ENCODE data around the gene ABHD18.
"Not testable (repeated sequence)": the region's sequence is repeated elsewhere in the genome, so short reads cannot be mapped to it uniquely, and the experiment has no call there.

ABHD18 gene

DNA sequence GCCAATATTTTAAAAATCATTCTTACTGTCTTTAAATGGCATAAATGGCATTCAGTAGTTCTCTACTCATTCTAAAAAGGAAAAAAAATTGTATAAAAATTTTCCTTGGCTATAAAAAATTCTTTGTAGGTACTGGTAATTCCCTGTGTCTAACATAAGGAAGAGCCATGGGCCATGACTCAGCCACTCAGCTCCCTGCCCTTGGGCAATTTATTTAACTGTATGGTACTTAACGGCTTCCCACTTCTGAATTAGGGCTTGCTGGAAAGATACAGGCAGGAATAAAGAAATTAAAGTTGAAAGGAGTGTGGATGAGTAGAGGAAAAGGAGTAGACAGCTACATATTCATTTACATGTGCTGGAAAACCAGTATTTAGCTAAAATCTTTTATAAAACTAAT, 30.6 kb downstream of the ABHD18 start:
- DNase-seq, result no peak

DNA sequence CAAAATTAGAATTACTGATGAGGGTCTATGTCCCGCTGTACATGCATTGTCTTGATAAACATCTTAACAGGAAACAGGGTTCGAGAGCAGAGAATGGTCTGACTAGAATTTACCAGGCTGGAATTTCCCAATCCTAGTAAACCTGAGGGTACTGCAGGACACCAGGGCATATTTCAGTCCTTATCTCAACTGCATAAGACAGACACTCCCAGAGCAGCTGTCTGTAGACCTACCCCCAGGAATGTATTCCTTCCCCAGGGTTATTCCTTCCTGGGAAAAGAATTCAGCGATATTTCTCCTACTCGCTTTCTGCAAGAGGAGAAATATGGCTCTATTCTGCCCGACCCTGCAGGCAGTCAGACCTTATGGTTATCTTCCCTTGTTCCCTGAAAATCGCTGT, 31.3 kb downstream of the ABHD18 start:
- DNase-seq, result not testable (repeated sequence)

DNA sequence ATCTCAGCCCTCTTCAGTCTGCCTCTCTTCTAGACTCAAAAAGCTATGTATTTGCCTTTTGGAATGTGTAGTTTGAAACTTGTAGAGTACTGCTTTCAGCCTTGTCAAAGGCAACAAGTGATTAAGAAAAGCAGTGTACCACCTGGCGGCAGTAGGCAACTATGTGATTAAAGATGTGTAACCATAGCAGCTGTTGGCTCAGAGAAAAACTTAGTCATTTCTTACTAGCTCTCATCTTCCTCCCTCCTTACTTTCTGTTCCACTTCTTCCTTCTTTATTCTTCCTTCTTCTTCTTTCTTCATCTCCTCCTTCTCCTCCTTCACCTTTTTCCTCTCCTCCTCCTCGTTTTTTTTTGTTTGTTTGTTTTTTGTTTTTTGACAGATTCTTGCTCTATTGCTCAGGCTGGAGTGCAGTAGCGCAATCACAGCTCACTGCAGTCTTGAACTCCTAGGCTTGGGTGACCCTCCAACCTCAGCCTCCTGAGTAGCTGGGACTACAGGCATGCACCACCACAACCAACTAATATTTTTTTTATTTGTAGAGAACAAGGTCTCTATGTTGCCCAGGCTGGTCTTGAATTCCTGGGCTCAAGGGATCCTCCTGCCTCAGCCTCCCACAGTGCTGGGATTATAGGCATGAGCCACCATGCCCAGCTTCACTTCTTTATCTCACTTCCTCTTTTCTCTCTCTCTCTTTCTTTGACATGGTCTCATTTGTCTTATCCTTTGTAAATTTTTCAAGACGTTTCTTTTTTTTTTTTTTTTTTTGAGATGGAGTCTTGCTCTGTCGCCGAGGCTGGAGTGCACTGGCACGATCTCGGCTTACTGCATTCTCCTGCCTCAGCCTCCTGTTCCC, 32.6 kb downstream of the ABHD18 start:
- no peak for DNase-seq

DNA sequence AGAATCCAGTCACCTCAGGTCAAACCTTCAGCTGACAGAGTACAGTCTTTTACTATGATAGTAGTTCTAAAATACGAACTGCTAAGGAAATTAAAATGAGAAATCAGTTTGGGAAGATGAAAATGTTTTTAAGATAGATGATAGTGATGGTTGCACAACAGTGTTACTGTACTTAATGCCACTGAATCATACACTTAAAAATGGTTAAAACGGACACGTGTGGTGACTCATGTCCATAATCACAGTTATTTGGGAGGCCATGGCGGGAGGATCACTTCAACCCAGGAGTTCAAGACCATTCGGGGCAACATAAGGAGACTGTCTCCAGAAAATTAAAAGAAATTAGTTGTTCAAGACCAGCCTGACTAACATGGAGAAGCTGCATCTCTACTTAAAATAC, 41.4 kb downstream of the ABHD18 start:
- DNase-seq, result no peak

DNA sequence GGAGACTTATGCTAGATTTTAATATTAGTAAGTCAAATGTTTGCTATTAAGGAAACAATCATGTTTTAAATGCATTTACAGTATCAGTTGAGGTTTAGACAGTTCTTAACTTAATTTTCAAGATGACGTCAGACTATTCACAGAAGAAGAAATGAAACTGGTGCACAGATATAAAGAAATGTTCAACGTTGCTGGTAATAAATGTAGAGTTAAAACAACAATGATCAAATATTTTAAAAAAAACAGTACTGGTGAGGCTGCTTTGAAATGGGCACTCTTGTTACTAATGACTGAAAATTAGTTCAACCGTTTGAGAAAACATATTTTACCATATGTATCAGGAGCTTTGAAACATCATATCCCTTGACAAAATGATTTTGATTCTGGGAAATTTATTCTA, 44.2 kb downstream of the ABHD18 start:
- DNase-seq, result no peak

DNA sequence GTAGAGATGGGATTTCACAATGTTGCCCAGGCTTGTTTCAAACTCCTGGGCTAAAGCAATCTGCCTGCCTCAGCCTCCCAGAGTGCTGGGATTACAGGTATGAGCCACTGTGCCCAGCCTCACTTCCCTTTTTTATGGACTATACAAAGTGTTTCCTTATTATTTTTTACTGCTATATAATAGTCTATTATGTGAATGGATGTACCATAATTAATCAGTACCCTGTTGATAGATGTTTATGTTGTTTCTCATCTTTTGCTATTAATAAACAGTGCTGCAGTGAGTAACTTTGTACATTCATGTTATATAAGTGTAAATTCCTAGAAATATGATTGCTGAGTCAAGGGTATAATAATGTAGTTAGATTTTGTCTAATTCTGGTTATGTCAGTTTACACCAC, 60.1 kb downstream of the ABHD18 start:
- no peak for DNase-seq

DNA sequence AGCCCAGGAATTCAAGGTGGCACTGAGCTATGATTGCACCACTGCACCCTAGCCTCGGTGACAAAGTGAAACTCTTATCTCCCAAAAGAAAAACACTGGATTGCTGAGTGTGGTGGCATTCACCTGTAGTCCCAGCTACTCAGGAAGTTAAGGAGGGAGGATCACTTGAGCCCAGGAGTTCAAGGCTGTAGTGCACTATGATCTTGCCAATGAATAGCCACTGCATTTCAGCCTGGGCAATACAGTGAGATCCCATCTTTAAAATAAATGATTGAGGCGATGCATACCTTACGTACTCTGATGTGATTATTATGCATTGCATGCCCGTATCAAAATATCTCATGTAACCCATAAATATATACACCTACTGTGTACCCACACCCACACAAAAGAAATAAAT, 64.7 kb downstream of the ABHD18 start:
- no peak for DNase-seq

DNA sequence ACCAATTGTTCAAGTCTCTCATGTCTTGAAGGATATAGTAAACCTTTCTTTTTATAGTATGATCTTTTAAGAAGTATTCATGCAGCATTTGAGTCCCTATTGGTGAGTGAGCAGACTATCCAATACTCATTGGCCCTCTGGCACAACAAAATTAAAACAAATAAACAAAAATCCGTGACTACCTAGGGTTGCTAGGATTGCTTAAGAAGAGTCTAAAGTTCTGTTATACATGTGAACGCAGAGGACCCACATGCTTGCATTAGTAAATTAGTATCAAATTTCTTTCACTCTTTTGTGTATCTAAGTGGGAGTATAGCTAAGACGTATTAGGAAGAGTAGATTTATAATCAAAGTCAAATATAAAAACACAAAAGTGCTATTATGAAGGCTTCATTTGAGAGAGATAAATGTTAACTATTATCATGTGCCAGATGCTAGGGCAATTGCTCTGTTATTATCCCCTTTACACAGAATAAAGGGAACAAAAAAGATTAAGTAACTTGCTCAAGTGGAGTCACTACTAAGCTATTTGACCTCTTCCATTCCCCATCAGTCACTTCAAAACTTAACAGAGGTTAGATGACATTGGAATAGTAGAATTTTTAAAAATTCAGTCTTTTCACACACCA, 66.7 kb downstream of the ABHD18 start:
- DNase-seq, result peak in 1 of 2 experiments; percentile 15

DNA sequence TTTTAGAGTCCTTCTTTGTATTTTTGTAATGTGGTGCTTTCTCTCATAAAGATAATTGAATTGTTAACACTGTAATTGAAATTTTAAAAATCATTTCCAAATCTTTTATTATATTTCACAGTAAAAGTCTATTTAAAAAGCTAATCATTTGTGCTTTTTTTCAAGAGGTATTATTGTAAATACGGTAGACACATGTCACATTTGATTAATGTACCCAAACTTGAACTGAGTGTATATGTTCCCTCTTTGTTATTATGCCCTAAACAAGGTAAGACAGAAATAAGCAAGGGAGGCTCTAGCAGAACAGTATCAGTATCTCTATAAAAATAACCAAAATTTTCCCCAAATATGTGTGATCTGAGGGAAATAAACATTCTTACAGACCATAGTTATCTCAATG, 74.4 kb downstream of the ABHD18 start:
- no peak for DNase-seq

DNA sequence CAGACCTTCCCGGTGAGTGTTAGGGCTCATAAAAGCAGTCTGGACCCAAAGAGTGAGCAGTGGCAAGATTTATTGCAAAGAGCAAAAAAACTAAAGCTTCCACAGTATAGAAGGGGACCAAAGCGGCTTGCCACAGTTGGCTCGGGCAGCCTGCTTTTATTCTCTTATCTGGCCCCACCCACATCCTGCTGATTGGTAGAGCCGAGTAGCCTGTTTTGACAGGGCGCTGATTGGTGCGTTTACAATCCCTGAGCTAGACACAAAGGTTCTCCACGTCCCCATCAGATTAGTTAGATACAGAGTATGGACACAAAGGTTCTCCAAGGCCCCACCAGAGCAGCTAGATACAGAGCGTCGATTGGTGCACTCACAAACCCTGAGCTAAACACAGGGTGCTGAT, 81.8 kb downstream of the ABHD18 start:
- not testable (repeated sequence) for DNase-seq

DNA sequence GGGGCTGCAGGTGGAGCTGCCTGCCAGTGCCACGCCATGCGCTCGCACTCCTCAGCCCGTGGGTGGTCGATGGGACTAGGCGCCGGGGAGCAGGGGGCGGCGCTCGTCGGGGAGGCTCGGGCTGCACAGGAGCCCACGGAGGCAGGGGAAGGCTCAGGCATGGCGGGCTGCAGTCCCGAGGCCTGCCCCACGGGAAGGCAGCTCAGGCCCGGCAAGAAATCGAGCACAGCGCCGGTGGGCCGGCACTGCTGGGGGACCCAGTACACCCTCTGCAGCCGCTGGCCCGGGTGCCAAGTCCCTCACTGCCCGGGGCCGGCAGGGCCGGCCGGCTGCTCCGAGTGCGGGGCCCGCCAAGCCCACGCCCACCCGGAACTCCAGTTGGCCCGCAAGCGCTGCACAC, 82.3 kb downstream of the ABHD18 start:
- not testable (repeated sequence) for DNase-seq

DNA sequence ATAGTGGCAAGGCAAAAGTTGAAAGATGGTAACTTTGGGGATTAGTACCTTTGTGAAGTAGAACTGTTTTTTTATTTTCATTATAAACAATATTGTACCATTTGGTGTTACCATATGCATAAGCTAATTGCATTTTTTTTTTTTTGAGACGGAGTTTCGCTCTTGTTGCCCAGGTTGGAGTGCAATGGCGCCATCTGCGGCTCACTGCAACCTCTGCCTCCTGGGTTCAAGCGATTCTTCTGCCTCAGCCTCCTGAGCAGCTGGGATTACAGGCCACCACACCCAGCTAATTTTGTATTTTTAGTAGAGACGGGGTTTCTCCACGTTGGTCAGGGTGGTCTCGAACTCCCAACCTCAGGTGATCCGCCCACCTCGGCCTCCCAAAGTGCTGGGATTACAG, 86.0 kb downstream of the ABHD18 start:
- DNase-seq, result not testable (repeated sequence)

DNA sequence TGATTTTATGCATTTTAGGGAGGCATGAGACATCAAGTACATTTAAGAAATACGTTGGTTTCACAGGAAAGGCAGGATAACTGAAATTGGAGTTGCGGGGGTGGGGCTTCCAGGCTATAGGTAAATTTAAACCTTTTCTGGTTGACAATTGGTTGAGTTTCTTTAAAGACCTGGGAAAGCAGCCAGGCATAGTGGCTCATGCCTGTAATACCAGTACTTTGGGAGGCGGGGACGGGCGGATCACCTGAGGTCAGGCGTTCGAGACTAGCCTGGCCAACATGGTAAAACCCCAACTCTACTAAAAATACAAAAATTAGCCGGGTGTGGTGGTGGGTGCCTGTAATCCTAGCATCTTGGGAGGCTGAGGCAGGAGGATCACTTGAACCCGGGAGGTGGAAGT, 89.7 kb downstream of the ABHD18 start:
- DNase-seq, result not testable (repeated sequence)

DNA sequence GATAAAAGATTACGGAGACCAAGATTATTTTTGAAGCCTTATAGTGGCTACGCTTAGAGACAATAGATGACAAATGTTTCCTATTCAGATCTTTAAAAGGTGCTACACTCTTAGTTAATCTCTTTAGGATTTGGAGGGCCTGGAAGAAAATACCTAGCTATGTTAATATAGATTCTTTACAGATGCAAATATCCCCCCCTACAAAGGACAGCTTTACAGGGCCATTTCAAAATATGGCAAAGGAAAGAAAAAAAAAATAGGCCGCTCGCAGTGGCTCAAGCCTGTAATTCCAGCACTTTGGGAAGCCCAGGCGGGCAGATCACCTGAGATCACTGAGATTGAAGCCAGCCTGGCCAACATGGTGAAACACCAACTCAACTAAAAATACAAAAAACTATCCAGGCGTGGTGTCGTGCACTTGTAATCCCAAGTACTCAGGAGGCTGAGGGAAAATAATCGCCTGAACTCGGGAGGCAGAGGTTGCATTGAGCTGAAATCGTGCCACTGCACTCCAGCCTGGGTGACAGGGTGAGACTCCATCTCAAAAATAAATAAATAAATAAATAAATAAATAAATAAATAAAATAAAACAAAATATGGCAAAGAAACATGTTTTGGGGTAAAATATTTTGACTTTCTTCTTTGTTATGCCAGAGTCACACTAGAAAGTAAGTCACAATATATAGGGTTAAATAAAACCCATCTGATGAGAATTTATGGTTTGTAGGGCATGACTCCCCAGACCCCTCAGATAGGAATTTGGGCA, 90.4 kb downstream of the ABHD18 start:
- not testable (repeated sequence) for DNase-seq

DNA sequence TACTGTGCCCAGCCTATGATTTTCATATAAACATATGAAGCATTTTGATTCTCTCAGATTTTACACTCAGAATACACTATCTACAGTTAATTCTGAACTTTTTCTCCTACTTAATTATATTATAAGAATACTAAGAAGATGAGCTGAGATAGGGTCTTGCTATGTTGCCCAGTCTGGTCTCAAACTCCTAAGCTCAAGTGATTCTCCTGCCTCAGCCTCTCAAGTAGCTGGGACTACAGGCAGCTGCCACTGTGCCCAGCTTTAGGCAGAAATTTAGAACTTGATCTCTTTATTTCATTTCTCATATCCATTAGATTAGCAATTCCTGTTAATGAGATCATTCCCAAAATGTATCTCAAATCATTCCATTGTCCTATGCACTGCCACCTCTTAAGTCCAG, 91.2 kb downstream of the ABHD18 start:
- no peak for DNase-seq

DNA sequence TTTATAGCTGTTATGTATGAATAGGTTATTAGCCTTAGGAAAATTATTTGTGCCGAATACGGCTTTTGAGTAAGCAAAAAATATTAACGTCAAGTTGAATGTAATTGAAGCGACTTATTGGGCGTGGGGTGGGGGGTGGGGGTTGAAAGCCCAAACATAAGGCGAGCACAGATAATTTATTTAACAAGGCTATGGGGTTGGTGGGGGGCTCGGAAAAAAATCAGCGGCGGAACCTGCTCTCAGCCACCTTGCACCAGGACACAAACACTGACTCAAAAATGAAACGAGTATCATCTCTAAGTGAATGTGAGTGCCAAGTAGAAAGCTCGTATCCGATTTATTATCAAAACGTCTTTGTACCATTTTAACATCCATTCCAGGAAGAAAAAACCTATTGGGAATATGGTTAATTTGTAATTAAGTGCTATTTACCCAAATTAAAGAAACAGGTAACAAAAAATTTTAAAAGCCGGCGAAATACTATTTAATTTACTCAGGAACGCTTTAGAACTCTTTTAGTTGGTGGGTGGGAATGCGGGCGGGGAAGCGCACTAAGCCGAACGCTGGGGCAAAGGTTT, 95.0 kb downstream of the ABHD18 start:
- no peak for DNase-seq

DNA sequence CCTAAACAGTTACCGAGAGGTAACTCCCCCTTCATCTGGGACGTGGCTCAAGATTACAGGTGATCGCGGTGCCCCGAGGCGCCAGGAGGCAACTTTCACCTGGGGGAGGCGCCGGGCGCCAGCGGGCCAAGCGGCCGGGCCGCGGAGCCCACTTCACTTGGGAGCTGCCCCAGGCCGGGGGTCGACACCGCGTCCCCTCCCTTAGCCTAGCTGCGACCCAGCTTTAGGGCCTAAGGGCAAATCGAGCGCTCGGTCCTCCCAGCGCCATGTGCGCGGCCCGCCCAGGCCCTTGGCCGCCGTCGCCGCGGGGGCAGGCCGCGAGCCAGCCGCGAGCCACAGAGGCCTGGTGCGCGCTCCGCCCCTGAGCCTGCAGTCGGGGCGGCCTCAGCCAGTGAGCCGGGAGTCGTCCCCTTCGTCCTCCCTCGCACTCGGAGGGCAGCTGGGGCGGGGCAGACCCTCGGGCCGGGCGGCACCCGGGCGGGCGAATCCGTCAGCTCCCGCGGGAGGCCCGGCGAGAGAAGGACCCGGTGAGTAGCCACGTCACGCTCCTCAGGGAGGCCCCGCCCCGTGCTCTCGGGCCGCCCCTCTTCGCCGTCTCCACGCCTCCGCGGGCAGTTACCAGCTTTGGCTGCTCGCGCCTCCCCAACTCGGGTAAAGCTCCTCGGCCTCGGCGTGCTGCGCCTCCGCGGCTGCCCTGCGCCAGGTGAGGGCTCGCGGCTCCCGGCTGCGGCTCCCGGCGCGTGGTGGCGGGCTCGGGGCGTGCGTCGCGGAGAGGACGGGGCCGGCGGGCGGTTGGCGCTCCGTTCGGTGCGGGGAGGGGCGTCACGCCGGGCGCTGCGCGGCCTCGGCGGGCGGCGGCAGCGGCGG, 95.7 kb downstream of the ABHD18 start, which contains the start of gene LARP1B:
Gene LARP1B, plus strand, starts transcription at position 614 of the 867 bp plus-strand sequence. CDS start 13,640 bp downstream, outside the sequence.
- DNase-seq, result peak; percentile 87 to 90

DNA sequence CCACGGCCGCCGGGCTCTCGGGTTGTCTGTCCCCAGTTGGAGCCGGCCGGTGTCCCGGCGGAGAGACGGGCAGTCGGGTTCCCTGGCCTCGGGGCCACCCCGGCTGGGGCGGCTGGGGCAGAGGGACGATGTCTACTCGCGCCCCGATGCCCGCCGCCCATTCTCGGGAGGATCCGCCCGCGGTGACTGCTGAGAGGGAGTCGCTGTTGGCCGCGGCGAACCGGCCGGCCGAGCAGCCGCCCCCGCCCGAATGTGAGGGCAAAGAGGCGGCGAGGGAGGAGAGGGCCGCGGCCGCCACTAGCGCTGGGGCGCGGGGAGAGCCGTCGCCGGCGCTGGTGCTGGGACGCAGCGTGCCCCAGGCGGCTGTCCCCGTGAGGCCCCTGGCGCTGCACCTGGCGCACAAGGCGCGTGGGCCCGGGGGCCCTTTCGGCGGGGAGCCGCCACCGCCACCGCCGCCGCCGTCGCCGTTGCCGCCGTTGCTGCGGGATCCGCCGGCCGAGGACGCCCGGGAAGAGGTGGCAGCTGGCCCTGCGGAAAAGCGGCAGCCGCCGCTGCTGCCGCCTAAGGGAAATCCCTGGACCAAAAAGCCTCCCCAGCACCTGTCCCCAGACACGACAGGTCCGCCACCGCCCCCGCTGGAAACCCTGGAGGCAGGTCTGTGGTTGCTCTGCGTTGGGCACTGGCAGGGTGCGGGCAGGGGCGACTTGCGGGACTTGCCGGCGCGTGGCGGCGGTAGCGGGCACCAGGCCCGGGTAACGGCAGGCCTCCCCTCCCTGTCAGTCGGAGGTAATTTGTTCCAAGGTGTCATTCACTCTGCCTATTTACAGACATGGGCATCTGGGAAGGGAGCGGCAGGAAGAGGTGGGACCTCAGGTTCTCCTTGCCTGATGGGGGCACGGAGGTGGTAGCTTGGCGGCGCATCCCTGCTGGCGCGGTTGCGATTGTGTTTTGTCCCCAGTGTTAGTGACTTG, 96.6 kb downstream of the ABHD18 start:
- DNase-seq, result peak; percentile 63 to 68

DNA sequence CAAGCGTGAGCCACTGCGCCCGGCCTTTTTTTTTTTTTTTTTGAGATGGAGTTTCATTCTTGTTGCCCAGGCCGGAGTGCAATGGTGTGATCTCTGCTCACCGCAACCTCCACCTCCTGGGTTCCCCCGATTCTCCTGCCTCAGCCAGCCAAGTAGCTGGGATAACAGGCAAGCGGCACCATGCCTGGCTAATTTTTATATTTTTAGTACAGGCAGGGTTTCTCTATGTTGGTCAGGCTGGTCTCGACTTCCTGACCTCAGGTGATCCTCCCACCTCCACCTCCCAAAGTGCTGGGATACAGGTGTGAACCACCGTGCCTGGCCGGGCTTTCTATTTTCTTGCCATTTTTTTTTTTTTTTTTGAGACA, 101.2 kb downstream of the ABHD18 start:
- DNase-seq, result not testable (repeated sequence)

DNA sequence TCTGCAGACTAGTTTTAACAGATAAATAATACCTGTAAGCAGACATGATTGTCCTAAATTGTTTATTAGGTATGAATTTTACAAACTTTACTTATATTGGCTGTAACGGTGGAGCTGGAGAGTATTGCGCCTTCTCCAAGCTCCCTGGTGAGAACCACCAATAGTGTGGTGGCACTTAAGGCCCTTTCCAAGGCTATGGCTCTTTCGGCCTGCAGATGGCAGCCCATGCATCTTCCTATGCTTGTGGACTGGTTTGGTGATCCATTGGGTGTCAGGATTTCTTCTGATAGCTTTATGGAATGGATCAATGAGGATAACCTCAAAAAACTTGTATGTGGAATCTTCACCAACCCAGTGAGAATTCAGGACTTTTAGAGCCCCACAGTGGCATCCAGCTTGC, 103.7 kb downstream of the ABHD18 start:
- DNase-seq, result no peak

DNA sequence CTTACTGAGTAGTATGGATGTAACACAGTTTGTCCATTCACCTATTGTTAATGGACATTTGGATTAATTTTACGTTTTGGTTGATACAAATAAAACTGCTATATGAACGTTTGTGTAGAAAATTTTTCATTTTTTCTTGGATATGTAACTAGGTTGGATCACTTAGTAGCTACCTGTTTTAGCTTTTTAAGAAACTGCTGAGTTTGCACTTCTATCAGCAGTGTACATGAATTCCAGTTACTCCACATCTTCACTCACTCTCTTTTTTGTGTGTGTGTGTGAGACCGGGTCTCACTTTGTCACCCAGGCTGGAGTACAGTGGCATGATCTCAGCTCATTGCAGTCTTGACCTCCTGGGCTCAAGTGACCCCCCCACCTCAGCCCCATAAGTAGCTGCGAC, 111.3 kb downstream of the ABHD18 start:
- no peak for DNase-seq

Measured in NCI-H1930 (cell line).